Stomach smooth muscle (tissue), 2 donors: ENCODE data around the gene ABHD6.
"Not testable (repeated sequence)": the region's sequence is repeated elsewhere in the genome, so short reads cannot be mapped to it uniquely, and the experiment has no call there.

ENCODE experiments used
- H3K27ac ChIP-seq: one replicate; pipeline ENCODE4 v1.7.0; 2013; ENCODE audit warnings: mild to moderate bottlenecking, low read length, inconsistent platforms
- H3K27me3 ChIP-seq, 2 donors: one replicate each; pipeline ENCODE4 v1.7.0; 2013; ENCODE audit warnings: low read length in 2 of 2; ENCODE audit not compliant: insufficient read depth in 2 of 2, control insufficient read depth in 1 of 2
- H3K36me3 ChIP-seq, 2 donors: one replicate each; pipeline ENCODE4 v1.7.0; 2013; ENCODE audit warnings: low read length in 2 of 2; ENCODE audit not compliant: control insufficient read depth in 2 of 2, insufficient read depth in 2 of 2
- H3K4me1 ChIP-seq: one replicate; pipeline ENCODE4 v1.7.0; 2013; ENCODE audit warnings: low read length; ENCODE audit not compliant: control insufficient read depth, insufficient read depth
- H3K4me3 ChIP-seq, 2 donors: one replicate each; pipeline ENCODE4 v1.7.0; 2013; ENCODE audit warnings: low read length in 2 of 2
- H3K9ac ChIP-seq, 2 donors: one replicate each; pipeline ENCODE4 v1.7.0; 2013; ENCODE audit warnings: low read length in 2 of 2, mild to moderate bottlenecking in 1 of 2
- H3K9me3 ChIP-seq, 2 donors: one replicate each; pipeline ENCODE4 v1.7.0; 2013; ENCODE audit warnings: low read length in 2 of 2; ENCODE audit not compliant: control insufficient read depth in 2 of 2
- donor health status: healthy.
- donor health status: Pancreatic carcinoma.

Gene ABHD6

DNA sequence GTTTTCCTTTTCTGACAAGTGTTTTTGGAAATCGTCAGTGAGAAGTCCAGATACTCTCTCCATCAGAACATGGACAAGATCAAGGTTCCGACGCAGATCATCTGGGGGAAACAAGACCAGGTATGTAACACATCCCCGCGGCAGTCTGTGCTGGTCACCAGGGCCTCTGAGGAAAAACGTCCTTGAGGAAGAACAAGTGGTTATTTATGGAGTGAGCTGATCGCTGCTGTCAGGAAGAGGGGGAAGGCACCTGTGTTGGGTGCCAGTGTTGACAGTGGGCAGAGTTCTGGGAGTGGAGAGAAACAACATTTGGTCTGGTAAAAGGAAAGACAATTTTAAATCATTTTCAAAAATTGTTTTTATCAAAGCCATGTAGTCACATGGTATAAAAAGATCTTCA, 47.7 kb downstream of the ABHD6 start:
- no peaks in the 10 kb centered on the region for H3K9me3 ChIP-seq
- peaks cover 13 to 16% of the 10 kb centered on the region in 2 donors for H3K36me3 ChIP-seq
- H3K4me3 ChIP-seq = no peak overlapping the region
- no peak overlapping the region for H3K9ac ChIP-seq
- H3K27ac ChIP-seq = no peak overlapping the region
- H3K4me1 ChIP-seq = no peaks in the 10 kb centered on the region
- no peaks in the 10 kb centered on the region for H3K27me3 ChIP-seq

DNA sequence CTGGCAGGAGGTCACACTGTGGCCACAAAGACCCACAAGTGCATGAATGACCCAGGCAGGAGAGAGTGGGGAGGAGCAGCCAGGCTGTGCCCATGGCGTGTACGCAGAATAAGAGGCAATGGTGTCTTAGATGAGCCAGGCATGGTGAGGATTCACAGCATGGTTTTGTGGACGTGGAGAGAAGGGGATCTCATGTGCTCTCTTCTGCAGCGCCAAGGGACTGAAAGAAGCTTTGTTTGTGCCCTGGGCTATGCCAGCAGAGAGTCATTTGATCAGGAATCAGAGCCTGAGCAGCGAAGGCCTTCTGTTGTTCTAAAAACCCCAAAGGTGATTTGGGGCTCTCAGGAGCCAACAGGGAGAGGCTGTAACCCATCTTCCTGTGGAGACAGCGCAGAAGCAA, 49.8 kb downstream of the ABHD6 start:
- Histone ChIP-seq H3K27me3 (no peaks in the 10 kb centered on the region), H3K9ac (no peak overlapping the region), H3K4me3 (no peak overlapping the region), H3K27ac (no peak overlapping the region), H3K9me3 (no peaks in the 10 kb centered on the region), H3K36me3 (peaks cover 13 to 16% of the 10 kb centered on the region in 2 donors), H3K4me1 (no peaks in the 10 kb centered on the region)

DNA sequence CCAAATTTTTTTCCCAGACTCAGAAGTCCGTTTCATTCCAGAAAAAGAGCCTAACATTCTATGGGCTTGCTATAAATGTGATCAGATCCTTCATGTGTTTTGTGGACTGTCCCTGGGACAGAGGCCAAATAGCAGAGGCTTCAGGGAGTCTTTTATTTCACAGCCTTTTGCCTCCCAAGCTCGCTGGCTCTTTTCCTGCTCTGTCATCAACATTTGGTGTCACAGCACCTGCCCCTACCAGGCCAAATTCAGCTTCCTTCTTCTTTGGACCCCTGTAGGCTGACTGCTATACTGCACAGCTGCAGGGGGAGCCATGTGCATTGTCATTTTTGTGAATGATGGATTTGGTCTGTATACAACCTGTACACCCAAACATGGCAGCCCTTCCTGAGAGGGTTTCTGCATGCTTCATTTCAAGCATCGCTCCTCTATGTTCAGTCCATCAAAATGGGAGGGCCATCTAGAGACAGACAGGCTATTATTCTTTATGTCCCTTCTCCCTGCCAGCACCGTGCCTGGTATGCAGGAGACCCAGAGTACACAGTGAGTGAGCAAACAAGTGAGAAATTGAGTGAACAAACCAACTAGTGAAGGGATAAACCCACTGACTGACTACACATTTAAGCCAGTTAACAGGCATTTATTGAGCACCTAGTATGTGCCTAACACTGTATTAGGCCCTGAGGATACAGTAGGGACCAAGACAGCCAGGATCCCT, 50.6 kb downstream of the ABHD6 start:
- no peak overlapping the region for H3K27ac ChIP-seq
- no peaks in the 10 kb centered on the region for H3K27me3 ChIP-seq
- no peaks in the 10 kb centered on the region for H3K4me1 ChIP-seq
- no peaks in the 10 kb centered on the region for H3K9me3 ChIP-seq
- no peak overlapping the region for H3K4me3 ChIP-seq
- peaks cover 13 to 16% of the 10 kb centered on the region in 2 donors for H3K36me3 ChIP-seq
- no peak overlapping the region for H3K9ac ChIP-seq

DNA sequence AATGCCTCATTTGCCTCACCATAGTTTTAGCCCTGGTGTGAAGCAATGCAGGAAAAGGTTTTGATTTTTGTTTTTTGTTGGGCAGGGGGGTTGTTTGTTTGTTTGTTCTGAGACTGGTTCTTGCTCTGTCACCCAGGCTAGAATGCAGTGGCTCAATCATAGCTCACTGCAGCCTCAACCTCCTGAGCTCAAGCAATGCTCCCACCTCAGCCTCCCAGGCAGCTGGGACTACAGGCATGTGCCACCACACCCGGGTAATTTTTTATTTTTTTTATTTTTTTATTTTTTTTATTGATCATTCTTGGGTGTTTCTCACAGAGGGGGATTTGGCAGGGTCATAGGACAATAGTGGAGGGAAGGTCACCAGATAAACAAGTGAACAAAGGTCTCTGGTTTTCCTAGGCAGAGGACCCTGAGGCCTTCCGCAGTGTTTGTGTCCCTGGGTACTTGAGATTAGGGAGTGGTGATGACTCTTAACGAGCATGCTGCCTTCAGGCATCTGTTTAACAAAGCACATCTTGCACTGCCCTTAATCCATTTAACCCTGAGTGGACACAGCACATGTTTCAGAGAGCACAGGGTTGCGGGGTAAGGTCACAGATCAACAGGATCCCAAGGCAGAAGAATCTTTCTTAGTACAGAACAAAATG, 51.5 kb downstream of the ABHD6 start:
- H3K27me3 ChIP-seq, H3K9ac ChIP-seq, H3K4me3 ChIP-seq, H3K9me3 ChIP-seq, H3K27ac ChIP-seq, H3K4me1 ChIP-seq: not testable (repeated sequence)
- peaks cover 13 to 14% of the 10 kb centered on the region in 2 donors for H3K36me3 ChIP-seq

DNA sequence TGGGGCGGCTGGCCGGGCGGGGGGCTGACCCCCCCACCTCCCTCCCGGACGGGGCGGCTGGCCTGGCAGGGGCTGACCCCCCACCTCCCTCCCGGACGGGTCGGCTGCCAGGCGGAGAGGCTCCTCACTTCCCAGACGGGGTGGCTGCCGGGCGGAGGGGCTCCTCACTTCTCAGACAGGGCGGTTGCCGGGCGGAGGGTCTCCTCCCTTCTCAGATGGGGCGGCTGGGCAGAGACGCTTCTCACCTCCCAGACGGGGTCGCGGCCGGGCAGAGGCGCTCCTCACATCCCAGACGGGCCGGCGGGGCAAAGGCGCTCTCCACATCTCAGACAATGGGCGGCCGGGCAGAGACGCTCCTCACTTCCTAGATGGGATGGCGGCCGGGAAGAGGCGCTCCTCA, 52.9 kb downstream of the ABHD6 start:
- H3K4me3 ChIP-seq, H3K27ac ChIP-seq, H3K9ac ChIP-seq, H3K9me3 ChIP-seq, H3K27me3 ChIP-seq, H3K4me1 ChIP-seq: not testable (repeated sequence)
- H3K36me3 ChIP-seq = peaks cover 9 to 10% of the 10 kb centered on the region in 2 donors

DNA sequence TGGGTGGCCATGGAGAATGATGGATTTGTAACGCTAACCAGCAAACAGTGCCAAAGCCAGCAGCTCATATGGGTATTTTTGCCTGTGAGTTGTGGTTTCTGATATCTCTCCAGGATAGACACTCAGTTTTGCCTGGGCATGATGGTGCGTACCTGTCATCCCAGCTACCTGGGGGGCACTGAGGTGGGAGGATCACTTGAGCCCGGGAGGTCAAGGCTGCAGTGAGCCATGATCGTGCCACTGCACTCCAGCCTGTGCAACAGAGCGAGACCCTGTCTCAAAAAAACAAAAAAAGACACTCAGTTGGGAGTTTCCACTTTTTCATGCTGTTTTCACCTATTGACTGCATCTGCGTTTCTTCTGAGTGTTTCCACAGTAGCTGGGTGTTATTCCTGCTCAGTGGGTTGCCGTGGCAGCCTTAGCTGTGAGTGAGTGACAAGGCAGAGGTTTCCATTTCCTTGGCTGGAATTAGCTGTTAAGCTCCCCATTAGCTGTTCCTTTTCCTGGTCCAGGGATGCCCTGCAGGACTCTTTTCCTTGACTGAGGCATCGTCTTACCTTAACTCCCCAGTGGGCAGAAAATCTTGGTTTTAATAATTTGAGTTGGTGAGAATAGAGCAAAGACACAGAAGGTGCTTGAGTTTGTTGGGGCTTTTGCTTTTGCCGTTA, 54.2 kb downstream of the ABHD6 start:
- Histone ChIP-seq H3K4me3 (no peak overlapping the region), H3K4me1 (no peaks in the 10 kb centered on the region), H3K36me3 (peaks cover 9% of the 10 kb centered on the region in 2 donors), H3K9ac (no peak overlapping the region), H3K9me3 (no peaks in the 10 kb centered on the region), H3K27ac (no peak overlapping the region), H3K27me3 (no peaks in the 10 kb centered on the region)

DNA sequence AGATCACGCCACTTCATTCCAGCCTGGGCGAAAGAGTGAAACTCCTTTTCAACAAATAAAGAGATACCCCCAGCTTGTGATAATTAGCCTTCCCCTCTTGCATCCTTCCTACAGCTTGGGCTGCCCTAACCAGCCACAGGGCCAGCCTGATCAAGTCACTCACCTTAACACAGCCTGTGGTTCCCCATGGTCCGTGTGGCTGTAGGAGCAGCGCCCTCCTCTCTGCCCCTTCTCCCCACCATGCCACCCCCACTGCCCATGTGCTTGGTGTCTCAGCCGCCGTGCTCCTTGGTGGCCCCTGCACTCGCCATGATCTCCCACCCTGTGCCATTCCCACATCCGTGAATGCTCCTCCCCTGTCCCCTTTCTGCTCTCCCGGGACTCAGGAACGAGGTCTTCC, 55.3 kb downstream of the ABHD6 start:
- Histone ChIP-seq H3K27me3 (no peaks in the 10 kb centered on the region), H3K36me3 (peaks cover 5% of the 10 kb centered on the region in 2 donors), H3K9ac (no peak overlapping the region), H3K27ac (no peak overlapping the region), H3K9me3 (no peaks in the 10 kb centered on the region), H3K4me1 (no peaks in the 10 kb centered on the region), H3K4me3 (no peak overlapping the region)

DNA sequence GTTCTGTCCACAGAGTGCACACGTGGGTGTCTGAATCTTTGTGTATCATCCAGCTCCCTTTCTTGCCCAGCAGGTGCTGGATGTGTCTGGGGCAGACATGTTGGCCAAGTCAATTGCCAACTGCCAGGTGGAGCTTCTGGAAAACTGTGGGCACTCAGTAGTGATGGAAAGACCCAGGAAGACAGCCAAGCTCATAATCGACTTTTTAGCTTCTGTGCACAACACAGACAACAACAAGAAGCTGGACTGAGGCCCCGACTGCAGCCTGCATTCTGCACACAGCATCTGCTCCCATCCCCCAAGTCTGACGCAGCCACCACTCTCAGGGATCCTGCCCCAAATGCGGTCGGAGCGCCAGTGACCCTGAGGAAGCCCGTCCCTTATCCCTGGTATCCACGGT, 55.9 kb downstream of the ABHD6 start:
- Histone ChIP-seq H3K27me3 (no peaks in the 10 kb centered on the region), H3K27ac (no peak overlapping the region), H3K4me3 (no peak overlapping the region), H3K9ac (no peak overlapping the region), H3K9me3 (no peaks in the 10 kb centered on the region), H3K36me3 (no peaks in the 10 kb centered on the region), H3K4me1 (no peaks in the 10 kb centered on the region)

DNA sequence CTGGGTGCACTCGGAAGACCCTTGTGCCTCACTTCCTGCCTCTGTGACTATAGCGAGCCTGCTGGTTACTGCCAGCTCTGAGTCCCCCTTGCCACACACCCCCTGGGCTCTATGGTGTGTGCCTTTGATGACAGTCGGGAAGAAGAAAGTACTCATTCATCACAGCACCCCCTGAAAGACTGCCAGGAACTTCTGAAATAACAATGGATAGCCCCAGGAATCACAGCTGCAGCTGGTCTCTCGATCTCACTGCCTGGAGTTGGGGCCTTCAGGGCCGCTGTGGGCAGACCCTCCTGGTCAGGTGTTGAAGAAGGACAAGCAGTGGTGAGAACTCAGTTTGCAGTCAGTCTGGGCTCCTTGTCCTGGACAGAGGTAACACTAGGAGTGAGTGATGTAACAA, 58.7 kb downstream of the ABHD6 start:
- Histone ChIP-seq H3K9me3 (no peaks in the 10 kb centered on the region), H3K4me3 (no peak overlapping the region), H3K27ac (no peak overlapping the region), H3K36me3 (no peaks in the 10 kb centered on the region), H3K4me1 (no peaks in the 10 kb centered on the region), H3K27me3 (peaks cover 2 to 3% of the 10 kb centered on the region in 2 donors), H3K9ac (no peak overlapping the region)

DNA sequence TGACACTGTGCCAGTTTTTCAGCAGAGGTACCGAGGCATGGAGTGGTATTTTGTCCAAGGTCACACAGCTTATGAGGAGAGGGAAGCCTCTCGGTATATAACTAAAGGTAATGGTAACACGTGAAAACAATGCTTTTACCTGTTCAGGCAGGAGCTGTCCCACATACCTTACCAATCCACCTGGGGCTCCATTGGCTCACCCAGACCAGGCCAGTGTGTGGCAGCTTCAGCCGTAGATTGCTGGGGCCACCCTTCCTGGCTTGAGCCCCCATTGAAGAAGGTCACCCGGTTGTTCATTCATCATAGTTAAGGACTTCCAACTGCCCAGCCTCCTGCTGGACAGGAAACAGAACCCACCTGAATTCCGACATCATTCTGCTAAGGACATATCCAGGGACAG, 59.3 kb downstream of the ABHD6 start:
- no peak overlapping the region for H3K27ac ChIP-seq
- no peak overlapping the region for H3K9ac ChIP-seq
- no peaks in the 10 kb centered on the region for H3K4me1 ChIP-seq
- peaks cover 2 to 3% of the 10 kb centered on the region in 2 donors for H3K27me3 ChIP-seq
- H3K9me3 ChIP-seq = no peaks in the 10 kb centered on the region
- no peak overlapping the region for H3K4me3 ChIP-seq
- no peaks in the 10 kb centered on the region for H3K36me3 ChIP-seq

DNA sequence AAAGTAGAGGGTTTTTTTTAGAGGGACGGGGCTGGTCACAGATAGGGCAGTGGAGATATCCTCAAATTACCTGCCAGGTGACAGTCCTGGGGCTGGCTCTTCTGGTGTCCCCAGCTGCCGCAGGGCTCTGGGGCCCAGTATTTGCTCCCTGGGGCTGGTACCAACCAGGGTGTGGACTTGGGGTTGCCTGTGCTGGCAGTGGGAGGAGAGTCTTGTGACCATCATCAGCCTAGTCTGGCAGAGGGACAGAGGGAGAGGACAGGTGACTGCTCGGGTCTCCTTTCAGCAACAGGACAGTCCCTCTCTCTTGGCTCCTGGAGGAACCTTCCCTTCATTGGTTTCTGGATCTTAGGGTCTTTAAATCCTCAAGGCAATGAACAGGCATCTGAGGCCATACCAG, 60.6 kb downstream of the ABHD6 start:
- Histone ChIP-seq H3K9me3 (no peaks in the 10 kb centered on the region), H3K4me3 (no peak overlapping the region), H3K36me3 (no peaks in the 10 kb centered on the region), H3K27me3 (peaks cover 2 to 3% of the 10 kb centered on the region in 2 donors), H3K27ac (no peak overlapping the region), H3K9ac (no peak overlapping the region), H3K4me1 (no peaks in the 10 kb centered on the region)
